GM19468 (cell line): ENCODE results near the gene CADM2.

Experiments used
- ATAC-seq: cut with Tn5 transposase; IDR thresholded peaks from one replicate; pipeline ENCODE4 v1.9.1; 2021; ENCODE audit warnings: mild to moderate bottlenecking, moderate library complexity, moderate number of reproducible peaks; ENCODE audit not compliant: unreplicated experiment; ENCODE audit errors: extremely low read depth

CADM2 gene

GRCh38 chr3:86037916-86038315, 1079.1 kb downstream of the CADM2 start:
- ATAC-seq = no peak

- ATAC-seq = no peak
These were observed 1087.8 kb downstream of the CADM2 start for GRCh38 chr3:86046436-86047136.

- ATAC-seq = no peak
These were observed 1088.4 kb downstream of the CADM2 start for GRCh38 chr3:86047161-86047560.

- ATAC-seq = no peak
These were observed 1092.3 kb downstream of the CADM2 start for GRCh38 chr3:86051058-86051457.

GRCh38 chr3:86056032-86056431, 1097.2 kb downstream of the CADM2 start:
- no peak for ATAC-seq

GRCh38 chr3:86056962-86057361, 1098.2 kb downstream of the CADM2 start:
- no peak for ATAC-seq

GRCh38 chr3:86073799-86074198, 1115.0 kb downstream of the CADM2 start:
- no peak for ATAC-seq

GRCh38 chr3:86087160-86087871, 1128.5 kb downstream of the CADM2 start:
- no peak for ATAC-seq

GRCh38 chr3:86104154-86104553, 1145.4 kb downstream of the CADM2 start:
- no peak for ATAC-seq

GRCh38 chr3:86109434-86109833, 1150.6 kb downstream of the CADM2 start:
- no peak for ATAC-seq
